NCI-H146 treated with DMSO at 0.1 percent for 48 hours (cell line): ENCODE measurements around the gene DOCK10.
"Not testable (repeated sequence)": the region's sequence is repeated elsewhere in the genome, so short reads cannot be mapped to it uniquely, and the experiment has no call there.

ENCODE experiments used
- DNase-seq: peaks from one replicate; lab custom pipeline; 2025; ENCODE audit not compliant: unreplicated experiment; lab: John Stamatoyannopoulos, UW

The DOCK10 gene

GRCh38 chr2:225041851-225042799 is at the start of gene DOCK10:
DOCK10 (minus strand) TSS chr2:225042468; CDS start chr2:225042374, 94 bp downstream.
- DNase-seq = no peak

- no peak for DNase-seq
Measured at GRCh38 chr2:225091336-225091735, 49.1 kb upstream of the DOCK10 start.

GRCh38 chr2:225090746-225091145 is 48.5 kb upstream of the DOCK10 start:
- DNase-seq = no peak

- no peak for DNase-seq
Measured at GRCh38 chr2:225086915-225087314, 44.6 kb upstream of the DOCK10 start.

- DNase-seq = no peak
Measured at GRCh38 chr2:225086439-225086838, 44.2 kb upstream of the DOCK10 start.

GRCh38 chr2:225083276-225083675 is 41.0 kb upstream of the DOCK10 start:
- no peak for DNase-seq

GRCh38 chr2:225076125-225076524 is 33.9 kb upstream of the DOCK10 start:
- DNase-seq = no peak

- no peak for DNase-seq
Measured at GRCh38 chr2:225074919-225075681, 32.8 kb upstream of the DOCK10 start.

GRCh38 chr2:225074366-225074765 is 32.1 kb upstream of the DOCK10 start:
- DNase-seq = no peak

- no peak for DNase-seq
Measured at GRCh38 chr2:225073198-225073597, 30.9 kb upstream of the DOCK10 start.

GRCh38 chr2:225072444-225072843 is 30.2 kb upstream of the DOCK10 start:
- no peak for DNase-seq

GRCh38 chr2:225070811-225071210 is 28.5 kb upstream of the DOCK10 start:
- no peak for DNase-seq

- no peak for DNase-seq
Measured at GRCh38 chr2:225069966-225070365, 27.7 kb upstream of the DOCK10 start.

GRCh38 chr2:225069477-225069876 is 27.2 kb upstream of the DOCK10 start:
- DNase-seq = no peak

- no peak for DNase-seq
Measured at GRCh38 chr2:225065882-225066281, 23.6 kb upstream of the DOCK10 start.

- no peak for DNase-seq
Measured at GRCh38 chr2:225064928-225065327, 22.7 kb upstream of the DOCK10 start.

GRCh38 chr2:225064362-225064761 is 22.1 kb upstream of the DOCK10 start:
- no peak for DNase-seq

GRCh38 chr2:225056330-225057073 is 14.2 kb upstream of the DOCK10 start:
- no peak for DNase-seq

GRCh38 chr2:225055714-225056113 is 13.4 kb upstream of the DOCK10 start:
- DNase-seq = no peak

- no peak for DNase-seq
Measured at GRCh38 chr2:225052703-225053102, 10.4 kb upstream of the DOCK10 start.

GRCh38 chr2:225047502-225047901 is 5.2 kb upstream of the DOCK10 start:
- not testable (repeated sequence) for DNase-seq
